Neuronal stem cell (in vitro differentiated cells): ENCODE results near the gene PPP2R2B.

Experiments
- DNase-seq: peaks from one replicate; pipeline ENCODE4 v3.0.0-alpha.2; 2013; ENCODE audit warnings: low spot score
- H2AFZ ChIP-seq: one replicate; pipeline ENCODE4 v1.6.1; 2013; ENCODE audit warnings: mild to moderate bottlenecking, low read length, inconsistent platforms
- H2AK5ac ChIP-seq: 2 replicates; pipeline ENCODE4 v1.6.1; 2013; ENCODE audit warnings: low read depth, mild to moderate bottlenecking, inconsistent platforms, low read length, moderate library complexity, mixed read lengths
- H2BK120ac ChIP-seq: 2 replicates; pipeline ENCODE4 v1.6.1; 2013; ENCODE audit warnings: low read depth, mild to moderate bottlenecking, inconsistent platforms, low read length, moderate library complexity, mixed read lengths
- H2BK12ac ChIP-seq: one replicate; pipeline ENCODE4 v1.6.1; 2013; ENCODE audit warnings: low read length, inconsistent platforms
- H2BK15ac ChIP-seq: 2 replicates; pipeline ENCODE4 v1.6.1; 2013; ENCODE audit warnings: mild to moderate bottlenecking, low read length, inconsistent platforms, mixed read lengths
- H2BK5ac ChIP-seq: one replicate; pipeline ENCODE4 v1.6.1; 2013; ENCODE audit warnings: inconsistent platforms, mild to moderate bottlenecking, low read length, moderate library complexity
- H3K14ac ChIP-seq: one replicate; pipeline ENCODE4 v1.6.1; 2013; ENCODE audit warnings: low read length, inconsistent platforms
- H3K18ac ChIP-seq: 2 replicates; pipeline ENCODE4 v1.6.1; 2013; ENCODE audit warnings: low read length, inconsistent platforms
- H3K23ac ChIP-seq: 2 replicates; pipeline ENCODE4 v1.6.1; 2013; ENCODE audit warnings: low read depth, mild to moderate bottlenecking, mixed read lengths, low read length, inconsistent platforms; ENCODE audit not compliant: poor library complexity
- H3K27ac ChIP-seq: replicated peaks from 3 replicates; pipeline ENCODE4 v1.5.1; 2013; ENCODE audit warnings: low read length, inconsistent platforms
- H3K27me3 ChIP-seq, 3 experiments: 2 replicates each; pipeline ENCODE4 v1.6.1; 2013; ENCODE audit warnings: low read length in 3 of 3, mild to moderate bottlenecking in 2 of 3, inconsistent platforms in 1 of 3, low read depth in 1 of 3, mixed read lengths in 1 of 3, moderate library complexity in 1 of 3; ENCODE audit not compliant: control insufficient read depth in 3 of 3, insufficient read depth in 3 of 3
- H3K36me3 ChIP-seq, 2 donors: replicated peaks in 1 of 2; 2 replicates each; pipeline ENCODE4 v1.6.1; 2013; ENCODE audit warnings: low read length in 2 of 2; ENCODE audit not compliant: control insufficient read depth in 2 of 2, insufficient read depth in 2 of 2
- H3K4ac ChIP-seq: 2 replicates; pipeline ENCODE4 v1.6.1; 2013; ENCODE audit warnings: inconsistent platforms, mild to moderate bottlenecking, low read length, moderate library complexity
- H3K4me1 ChIP-seq, 2 donors: 1 replicate in 1 of 2; 2 replicates in 1 of 2; pipeline ENCODE4 v1.6.1; 2013; ENCODE audit warnings: low read length in 2 of 2, low read depth in 1 of 2; ENCODE audit not compliant: control insufficient read depth in 2 of 2, insufficient read depth in 1 of 2
- H3K4me2 ChIP-seq: one replicate; pipeline ENCODE4 v1.6.1; 2013; ENCODE audit warnings: mild to moderate bottlenecking, low read length, inconsistent platforms; ENCODE audit not compliant: insufficient read depth, poor library complexity, severe bottlenecking
- H3K4me3 ChIP-seq, 2 donors: 2 replicates each; pipeline ENCODE4 v1.5.1; 2013; ENCODE audit warnings: low read length in 2 of 2, mild to moderate bottlenecking in 2 of 2, inconsistent platforms in 1 of 2, moderate library complexity in 1 of 2
- H3K79me1 ChIP-seq: one replicate; pipeline ENCODE4 v1.6.1; 2013; ENCODE audit warnings: low read depth, mild to moderate bottlenecking, inconsistent platforms, low read length, moderate library complexity
- H3K9ac ChIP-seq: one replicate; pipeline ENCODE4 v1.6.1; 2013; ENCODE audit warnings: mild to moderate bottlenecking, low read depth, low read length, inconsistent platforms; ENCODE audit not compliant: poor library complexity
- H3K9me3 ChIP-seq, 2 donors: replicated peaks in 1 of 2; 2 replicates each; pipeline versions ENCODE3 to v1.6.1; 2013; ENCODE audit warnings: low read length in 2 of 2, mild to moderate bottlenecking in 2 of 2, inconsistent platforms in 1 of 2, low read depth in 1 of 2, mixed read lengths in 1 of 2, moderate library complexity in 1 of 2; ENCODE audit not compliant: control insufficient read depth in 2 of 2, insufficient read depth in 1 of 2
- H4K8ac ChIP-seq: one replicate; pipeline ENCODE4 v1.6.1; 2013; ENCODE audit warnings: low read depth, mild to moderate bottlenecking, inconsistent platforms, low read length, moderate library complexity
- H4K91ac ChIP-seq: one replicate; pipeline ENCODE4 v1.6.1; 2013; ENCODE audit warnings: low read length, low read depth, mild to moderate bottlenecking, inconsistent platforms; ENCODE audit not compliant: poor library complexity
- WGBS, 2 donors: extraction: QIAGEN DNeasy Blood & Tissue Kit; methylation state at CpG; one replicate each; pipeline ENCODE4 v1.1.7; 2013; ENCODE audit warnings: missing lambda C conversion rate in 2 of 2, mixed read lengths in 1 of 2; ENCODE audit not compliant: insufficient read length in 2 of 2, insufficient replicate concordance in 1 of 2; ENCODE audit errors: extremely low coverage in 2 of 2; 5-methylcytosine and 5-hydroxymethylcytosine counted together

PPP2R2B gene

DNA sequence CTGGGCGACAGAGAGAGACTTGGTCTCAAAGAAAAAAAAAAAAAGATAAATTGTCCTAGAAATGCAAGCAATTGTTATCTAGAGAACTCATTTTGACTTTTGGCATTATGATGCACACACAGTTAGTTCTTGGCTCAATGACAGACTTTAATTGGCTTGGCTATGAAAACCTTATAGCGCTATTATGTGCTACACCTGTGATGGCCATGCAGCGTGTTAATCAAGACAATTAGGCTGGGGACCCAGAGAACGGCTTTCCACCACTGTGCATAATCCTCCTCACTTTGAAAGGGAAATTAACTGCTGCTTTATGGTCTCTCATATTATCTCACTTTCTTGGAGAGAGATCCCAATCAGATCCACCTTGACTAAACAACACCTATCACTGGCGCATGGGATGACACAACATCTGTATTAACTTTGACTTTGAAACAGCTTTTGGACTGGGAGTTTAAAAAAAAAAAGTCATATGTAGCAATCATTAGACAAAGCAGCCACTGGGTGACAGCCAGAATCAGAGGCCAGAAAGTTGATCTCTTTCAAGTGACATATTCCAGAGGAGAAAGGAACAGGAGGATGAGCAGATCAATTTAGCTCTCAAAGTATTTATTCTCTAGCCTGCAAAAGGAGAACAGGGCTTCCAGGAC is 132.5 kb downstream of the PPP2R2B start:
- no peak overlapping the region for H2BK120ac ChIP-seq
- no peak overlapping the region for H3K4me2 ChIP-seq
- no peak overlapping the region for H2BK12ac ChIP-seq
- no peak overlapping the region for H2AFZ ChIP-seq
- H3K4me3 ChIP-seq, result no peak overlapping the region
- no peak overlapping the region for H3K9ac ChIP-seq
- no peaks in the 10 kb centered on the region for H3K27me3 ChIP-seq
- no peak overlapping the region for H2AK5ac ChIP-seq
- no peak overlapping the region for H4K8ac ChIP-seq
- H3K36me3 ChIP-seq, result no peaks in the 10 kb centered on the region
- no peak overlapping the region for H2BK15ac ChIP-seq
- DNase-seq, result no peak
- no peak overlapping the region for H3K4ac ChIP-seq
- H3K27ac ChIP-seq, result no peak overlapping the region
- no peak overlapping the region for H2BK5ac ChIP-seq
- no CpG with 5 or more reads among the region's 5 CpGs for WGBS, 2 donors
- H3K79me1 ChIP-seq, result no peaks in the 10 kb centered on the region
- H3K23ac ChIP-seq, result no peak overlapping the region
- H3K14ac ChIP-seq, result no peak overlapping the region
- no peak overlapping the region for H3K18ac ChIP-seq
- H3K9me3 ChIP-seq, result peaks cover 0 to 12% of the 10 kb centered on the region in 2 donors
- H3K4me1 ChIP-seq, result peaks cover 11 to 19% of the 10 kb centered on the region in 2 donors
- H4K91ac ChIP-seq, result no peak overlapping the region

DNA sequence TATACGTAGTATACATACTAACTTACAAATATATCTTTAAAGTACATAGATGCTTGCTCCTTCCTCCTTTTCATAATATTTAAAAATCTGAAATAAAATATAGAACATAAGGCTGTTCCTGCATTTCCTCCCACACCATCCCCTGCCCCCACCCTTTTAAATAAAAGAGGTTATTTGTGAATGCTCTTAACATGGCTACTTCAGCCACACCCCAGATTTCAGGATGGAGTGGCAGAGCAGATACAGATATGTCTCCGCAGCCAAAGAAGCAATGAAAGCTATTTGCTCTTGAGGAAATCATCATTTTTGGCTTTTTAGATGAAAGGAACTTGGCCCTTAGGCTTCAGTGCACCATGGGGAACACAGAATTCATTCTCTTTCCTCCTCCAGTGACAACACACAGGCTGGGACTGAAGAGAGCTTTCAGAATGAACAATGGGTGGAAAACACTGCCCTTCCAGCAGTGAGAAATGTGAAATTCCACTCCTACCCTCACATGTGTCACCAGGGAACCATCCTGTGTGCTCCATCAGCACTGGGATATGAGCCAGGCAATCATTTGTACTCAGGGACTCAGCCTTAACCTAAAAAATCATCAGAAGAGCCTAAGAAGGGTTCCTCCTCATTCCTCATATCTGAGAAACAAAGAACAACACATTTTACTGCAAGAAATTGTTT is 134.3 kb downstream of the PPP2R2B start:
- Histone ChIP-seq H3K36me3 (no peaks in the 10 kb centered on the region), H3K27me3 (no peaks in the 10 kb centered on the region), H2AFZ (peak overlapping the region; percentile 84), H2BK120ac (no peak overlapping the region), H3K79me1 (no peaks in the 10 kb centered on the region), H3K4me1 (peaks cover 11 to 19% of the 10 kb centered on the region in 2 donors), H3K4ac (no peak overlapping the region), H3K4me2 (no peak overlapping the region), H2BK12ac (no peak overlapping the region), H2BK15ac (no peak overlapping the region), H3K9ac (no peak overlapping the region), H3K18ac (no peak overlapping the region), H3K9me3 (peaks cover 0 to 8% of the 10 kb centered on the region in 2 donors), H3K23ac (no peak overlapping the region), H3K27ac (peak overlapping the region; percentile 60), H3K4me3 (peak overlapping the region in 1 of 2 donors; percentile 3), H3K14ac (no peak overlapping the region), H2BK5ac (no peak overlapping the region), H2AK5ac (no peak overlapping the region), H4K91ac (no peak overlapping the region), H4K8ac (no peak overlapping the region)
- no CpG with 5 or more reads among the region's 2 CpGs for WGBS, 2 donors
- peak; percentile 31 for DNase-seq

DNA sequence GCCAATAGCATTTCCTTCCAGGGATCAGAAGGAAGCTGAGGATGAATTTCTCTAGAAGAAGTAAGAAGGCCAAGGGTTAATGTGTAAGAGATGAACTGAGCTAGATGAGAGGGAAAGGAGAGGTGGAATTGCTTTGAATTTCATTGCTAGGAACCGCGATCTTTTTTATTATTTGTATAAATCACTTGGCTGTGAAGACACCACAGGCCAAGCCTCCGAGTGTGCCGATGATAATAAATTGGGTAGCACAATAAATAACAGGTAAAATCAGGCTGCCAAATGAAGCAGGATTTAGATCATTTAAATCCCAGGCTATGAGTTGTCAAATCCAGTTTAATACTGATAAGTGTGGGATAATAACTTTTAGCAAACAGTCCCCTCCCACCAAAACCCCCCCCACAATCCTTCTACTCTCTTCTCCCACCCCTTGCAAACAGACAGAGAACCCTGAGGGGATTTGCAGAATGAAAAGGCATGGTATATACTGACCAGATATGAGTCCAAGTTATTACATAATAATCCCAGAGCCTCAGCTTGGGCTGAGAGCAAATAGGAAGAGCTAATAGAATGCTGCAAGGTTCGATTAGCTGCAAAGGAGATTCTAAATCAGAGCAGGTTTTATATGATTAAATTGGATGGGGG is 143.5 kb downstream of the PPP2R2B start:
- no peak for DNase-seq
- H3K23ac ChIP-seq, result no peak overlapping the region
- no peak overlapping the region for H3K4me3 ChIP-seq
- H2AK5ac ChIP-seq, result no peak overlapping the region
- no peaks in the 10 kb centered on the region for H3K27me3 ChIP-seq
- WGBS, 2 donors, result no CpG with 5 or more reads among the region's 5 CpGs
- no peak overlapping the region for H3K14ac ChIP-seq
- no peak overlapping the region for H2BK120ac ChIP-seq
- H3K18ac ChIP-seq, result no peak overlapping the region
- no peaks in the 10 kb centered on the region for H3K79me1 ChIP-seq
- no peak overlapping the region for H4K91ac ChIP-seq
- no peak overlapping the region for H3K27ac ChIP-seq
- H3K4me2 ChIP-seq, result no peak overlapping the region
- no peak overlapping the region for H3K4ac ChIP-seq
- no peak overlapping the region for H2BK12ac ChIP-seq
- no peak overlapping the region for H4K8ac ChIP-seq
- no peak overlapping the region for H2BK5ac ChIP-seq
- H3K9me3 ChIP-seq, result peaks cover under 1 to 2% of the 10 kb centered on the region in 2 donors
- H3K36me3 ChIP-seq, result no peaks in the 10 kb centered on the region
- no peak overlapping the region for H2AFZ ChIP-seq
- H3K4me1 ChIP-seq, result peaks cover 0 to 19% of the 10 kb centered on the region in 2 donors
- no peak overlapping the region for H2BK15ac ChIP-seq
- no peak overlapping the region for H3K9ac ChIP-seq

DNA sequence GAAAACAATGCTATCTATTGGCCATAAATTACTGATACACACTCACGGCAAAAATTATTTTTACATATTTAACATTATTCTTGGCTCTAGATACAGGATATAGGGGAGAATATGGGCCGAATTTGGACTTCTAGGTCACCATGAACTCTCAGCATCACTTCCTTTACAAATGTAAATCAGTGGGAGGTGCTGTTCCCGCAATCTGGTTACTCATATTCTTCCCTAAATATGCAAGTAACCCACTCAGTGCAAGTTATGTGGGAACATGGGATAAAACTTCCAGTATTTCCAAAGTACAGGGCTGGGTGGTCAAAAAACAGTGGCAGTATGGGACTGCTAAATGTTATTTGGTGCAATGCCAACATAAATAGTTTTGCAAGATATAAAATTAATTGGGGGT is 145.6 kb downstream of the PPP2R2B start:
- Histone ChIP-seq H3K23ac (no peak overlapping the region), H3K79me1 (no peaks in the 10 kb centered on the region), H3K4me3 (no peak overlapping the region), H3K9me3 (peaks cover 5 to 9% of the 10 kb centered on the region in 2 donors), H3K36me3 (no peaks in the 10 kb centered on the region), H2AK5ac (no peak overlapping the region), H2BK15ac (no peak overlapping the region), H3K14ac (no peak overlapping the region), H4K8ac (no peak overlapping the region), H3K27ac (no peak overlapping the region), H3K4me1 (peaks cover 0 to 19% of the 10 kb centered on the region in 2 donors), H2AFZ (no peak overlapping the region), H4K91ac (no peak overlapping the region), H2BK120ac (no peak overlapping the region), H2BK12ac (no peak overlapping the region), H3K4ac (no peak overlapping the region), H2BK5ac (no peak overlapping the region), H3K18ac (no peak overlapping the region), H3K27me3 (no peaks in the 10 kb centered on the region), H3K4me2 (no peak overlapping the region), H3K9ac (no peak overlapping the region)
- WGBS, 2 donors, result no CpG with 5 or more reads among the region's 3 CpGs
- DNase-seq, result no peak
